Stimulated activated memory B cell treated with anti-CD40 and anti-IgM and Interleukin-4, amounts not matched to agents 10 μg/mL and 1 μg/mL and 100 μg/mL, for 72 hours (primary cell): Measurements from ENCODE around the gene ACSF3.

Source experiments
- ATAC-seq: fragments of 150-1000 bp; cut with Tn5 transposase; 2 replicates; pipeline ENCODE4 v1.10.0; 2021
- H3K27ac Mint-ChIP-seq: one replicate; pipeline ENCODE4 v1.8.0; 2022; ENCODE audit warnings: mild to moderate bottlenecking, mixed read lengths
- H3K27me3 Mint-ChIP-seq: one replicate; pipeline ENCODE4 v1.8.0; 2022; ENCODE audit warnings: mixed read lengths
- H3K36me3 Mint-ChIP-seq: one replicate; pipeline ENCODE4 v1.8.0; 2022; ENCODE audit warnings: mixed read lengths
- H3K4me1 Mint-ChIP-seq: one replicate; pipeline ENCODE4 v1.8.0; 2022; ENCODE audit warnings: mixed read lengths
- H3K4me3 Mint-ChIP-seq: one replicate; pipeline ENCODE4 v1.8.0; 2022; ENCODE audit warnings: mild to moderate bottlenecking, moderate library complexity, mixed read lengths
- H3K9me3 Mint-ChIP-seq: one replicate; pipeline ENCODE4 v1.8.0; 2022; ENCODE audit warnings: mixed read lengths

ACSF3 gene

DNA sequence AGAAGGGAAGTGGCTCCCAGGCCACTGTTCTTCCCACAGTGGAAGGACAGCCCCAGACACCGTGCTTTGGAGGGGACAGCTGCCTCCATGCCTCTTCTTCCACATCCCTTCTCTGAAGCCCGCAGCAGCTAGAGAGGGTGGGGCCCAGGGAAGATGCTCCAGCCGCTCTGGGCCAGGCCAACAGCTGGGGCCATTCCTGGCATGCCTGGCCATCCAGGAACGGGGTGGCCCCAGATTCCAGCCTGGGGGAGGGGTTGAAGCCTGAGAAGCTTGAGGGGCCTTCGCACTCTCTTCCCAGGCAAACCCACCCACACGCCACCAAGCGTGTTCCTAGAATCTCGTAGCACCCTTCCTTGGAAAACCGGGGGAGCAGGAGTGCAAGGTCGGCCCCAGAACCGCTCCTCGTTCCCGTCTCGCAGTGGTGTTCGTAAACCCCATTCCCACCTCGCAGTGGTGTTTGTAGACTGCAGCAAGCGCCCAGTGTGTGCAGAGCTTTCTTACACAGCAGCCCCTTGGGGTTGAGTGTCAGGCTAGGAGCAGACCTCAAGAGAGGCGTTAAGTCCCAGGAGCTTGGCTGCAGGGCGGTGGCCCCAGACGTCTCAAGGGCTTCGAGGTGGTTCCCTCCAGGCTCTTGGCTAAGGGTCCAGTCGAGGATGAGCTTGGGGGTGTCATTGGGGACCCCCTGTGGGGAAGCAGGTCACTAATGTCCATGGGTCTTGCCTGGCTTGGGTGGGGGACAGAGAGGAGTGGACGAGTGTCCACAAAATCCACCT is 80.6 kb downstream of the ACSF3 start:
- Mint-ChIP-seq H3K4me1 (peaks cover 10% of the 10 kb centered on the region), H3K9me3 (no peaks in the 10 kb centered on the region), H3K4me3 (no peak overlapping the region), H3K36me3 (no peaks in the 10 kb centered on the region), H3K27me3 (peaks cover 29% of the 10 kb centered on the region), H3K27ac (no peak overlapping the region)
- ATAC-seq: no peak

DNA sequence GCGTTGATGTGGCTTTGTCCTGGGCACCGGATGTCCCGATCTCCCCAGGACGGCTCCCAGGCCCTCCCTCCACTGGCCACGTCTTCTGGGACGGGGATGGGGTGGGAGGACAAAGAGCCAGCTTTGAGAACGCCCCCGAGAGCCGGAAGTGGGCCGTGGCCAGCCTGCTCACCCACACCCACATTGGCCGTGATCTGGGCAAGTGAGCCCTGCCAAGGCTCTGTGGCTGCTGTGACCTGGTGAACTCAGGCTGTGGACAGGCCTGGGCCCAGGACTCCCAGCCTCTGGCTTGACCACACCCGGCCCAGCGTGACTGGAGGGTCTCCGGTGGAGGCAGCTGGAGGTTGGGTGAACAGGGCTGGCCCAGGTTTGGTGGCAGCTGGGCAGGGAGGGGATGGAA is 81.2 kb downstream of the ACSF3 start:
- H3K9me3 Mint-ChIP-seq: no peaks in the 10 kb centered on the region
- H3K27ac Mint-ChIP-seq: no peak overlapping the region
- no peak for ATAC-seq
- peaks cover 10% of the 10 kb centered on the region for H3K4me1 Mint-ChIP-seq
- no peak overlapping the region for H3K4me3 Mint-ChIP-seq
- peaks cover 32% of the 10 kb centered on the region for H3K27me3 Mint-ChIP-seq
- no peaks in the 10 kb centered on the region for H3K36me3 Mint-ChIP-seq

DNA sequence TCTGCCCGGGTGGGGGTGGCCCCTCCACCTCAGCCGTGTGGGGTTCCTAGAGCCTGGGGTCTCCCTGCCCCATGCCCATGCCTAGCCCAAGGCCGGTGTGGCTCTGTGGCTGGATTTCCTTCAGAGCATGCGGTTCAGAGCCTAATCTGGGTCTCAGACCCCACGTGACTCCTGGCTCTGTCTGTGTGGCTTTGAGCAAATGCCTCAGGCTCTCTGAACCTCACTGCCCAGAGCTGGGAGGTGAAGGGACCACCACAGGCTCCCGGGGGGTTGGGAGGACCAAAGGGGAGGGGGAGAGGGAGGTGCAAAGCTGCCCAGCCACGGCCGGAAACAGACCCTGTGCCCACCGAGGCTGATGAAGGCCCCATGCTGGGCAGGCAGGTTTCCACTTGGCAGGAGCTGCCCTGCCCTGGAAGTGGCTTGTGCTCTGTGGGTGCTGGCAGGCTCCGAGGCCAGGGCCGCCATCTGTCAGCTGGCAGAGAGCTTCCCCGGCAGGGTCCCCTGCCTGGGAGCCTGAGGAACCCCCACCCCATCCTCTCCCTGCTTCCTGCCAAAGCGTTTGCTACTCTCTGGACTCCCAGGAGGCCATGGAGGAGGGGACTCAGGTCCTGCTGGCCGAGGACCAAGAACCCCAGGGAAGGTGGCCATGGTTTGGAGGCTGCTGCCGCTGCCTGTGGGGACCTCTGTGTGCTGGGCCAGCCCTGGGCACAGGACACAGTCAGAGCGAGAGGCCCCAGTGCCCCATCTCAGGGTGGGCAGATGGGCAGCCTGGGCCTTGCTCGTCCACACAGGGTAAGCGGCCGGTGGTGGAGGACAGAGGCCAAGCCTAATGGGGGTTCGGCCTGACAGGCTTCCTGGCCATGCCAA is 81.9 kb downstream of the ACSF3 start:
- no peak for ATAC-seq
- no peak overlapping the region for H3K27ac Mint-ChIP-seq
- H3K4me3 Mint-ChIP-seq: no peak overlapping the region
- peaks cover 6% of the 10 kb centered on the region for H3K4me1 Mint-ChIP-seq
- peaks cover 34% of the 10 kb centered on the region for H3K27me3 Mint-ChIP-seq
- H3K36me3 Mint-ChIP-seq: no peaks in the 10 kb centered on the region
- no peaks in the 10 kb centered on the region for H3K9me3 Mint-ChIP-seq

DNA sequence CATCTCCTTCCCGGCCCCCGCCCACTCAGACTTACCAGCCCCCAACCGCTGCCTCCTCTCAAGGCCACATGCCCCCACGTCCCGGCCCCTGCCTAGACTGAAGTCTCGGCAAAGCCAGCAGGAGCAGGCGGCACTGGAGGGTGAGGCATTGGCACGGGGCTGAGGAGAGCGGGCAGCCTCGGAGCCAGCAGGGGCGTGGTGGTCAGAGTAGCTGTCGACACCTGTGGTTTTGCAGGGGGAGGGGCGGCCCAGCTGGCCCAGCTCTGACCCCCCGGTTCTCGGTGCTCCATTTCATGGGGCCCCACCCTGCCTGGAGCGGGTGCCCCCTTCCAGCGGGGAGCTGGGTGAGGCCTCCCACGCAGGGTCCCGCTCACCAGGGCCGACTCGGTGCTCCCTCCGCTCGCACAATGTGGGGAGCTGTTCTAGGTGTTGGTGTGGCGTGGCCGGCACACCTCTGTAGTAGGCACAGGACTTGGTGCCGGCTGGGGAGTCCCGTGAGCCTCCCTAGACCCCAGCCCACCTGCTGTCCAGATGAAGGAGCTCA is 82.6 kb downstream of the ACSF3 start:
- ATAC-seq: no peak
- Mint-ChIP-seq H3K4me3 (no peak overlapping the region), H3K9me3 (no peaks in the 10 kb centered on the region), H3K4me1 (no peaks in the 10 kb centered on the region), H3K36me3 (no peaks in the 10 kb centered on the region), H3K27me3 (peaks cover 35% of the 10 kb centered on the region), H3K27ac (no peak overlapping the region)

DNA sequence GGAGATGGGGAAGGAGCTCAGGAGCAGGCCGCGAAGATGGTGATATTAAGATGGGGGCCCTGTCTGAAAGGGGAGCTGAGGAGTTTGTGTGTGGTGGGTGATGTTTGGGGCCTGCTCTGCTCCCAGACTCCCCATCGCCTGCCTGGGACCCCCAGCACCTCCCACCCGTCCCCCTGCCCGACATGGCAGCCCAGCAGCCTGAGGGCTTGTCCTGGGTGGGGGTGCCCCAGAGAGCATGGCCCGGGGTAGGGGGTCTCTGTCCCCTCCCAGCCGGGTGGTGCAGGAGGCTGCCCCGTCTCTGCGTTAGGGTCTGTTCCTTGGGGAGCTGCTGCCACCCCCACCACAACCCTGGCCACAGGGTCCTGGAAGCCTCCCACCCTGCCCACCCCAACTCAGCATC is 83.1 kb downstream of the ACSF3 start:
- H3K36me3 Mint-ChIP-seq: no peaks in the 10 kb centered on the region
- no peaks in the 10 kb centered on the region for H3K9me3 Mint-ChIP-seq
- no peaks in the 10 kb centered on the region for H3K4me1 Mint-ChIP-seq
- peaks cover 40% of the 10 kb centered on the region for H3K27me3 Mint-ChIP-seq
- no peak overlapping the region for H3K27ac Mint-ChIP-seq
- no peak overlapping the region for H3K4me3 Mint-ChIP-seq
- no peak for ATAC-seq

DNA sequence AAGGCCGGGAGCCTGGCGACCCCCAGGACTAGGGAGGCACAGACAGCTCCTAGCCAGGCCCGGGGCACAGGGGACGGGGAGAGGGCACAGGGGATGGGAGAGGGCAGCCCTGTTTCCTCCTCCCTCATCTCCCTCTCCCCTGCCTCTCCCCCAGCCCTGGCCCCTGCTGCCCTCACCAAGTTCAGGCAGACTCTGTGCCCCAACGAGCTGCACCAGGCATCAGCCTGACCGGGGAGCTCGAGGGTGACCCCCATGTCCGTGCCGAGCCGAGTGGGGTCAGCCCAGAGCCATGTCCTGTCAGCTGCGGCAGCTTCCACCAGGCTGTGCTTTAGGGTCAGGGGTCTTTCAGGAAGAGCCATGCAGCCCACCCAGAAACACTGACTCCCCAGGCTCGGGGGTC is 83.8 kb downstream of the ACSF3 start:
- no peak overlapping the region for H3K27ac Mint-ChIP-seq
- no peaks in the 10 kb centered on the region for H3K4me1 Mint-ChIP-seq
- no peaks in the 10 kb centered on the region for H3K9me3 Mint-ChIP-seq
- no peaks in the 10 kb centered on the region for H3K36me3 Mint-ChIP-seq
- ATAC-seq: no peak
- H3K27me3 Mint-ChIP-seq: peaks cover 44% of the 10 kb centered on the region
- no peak overlapping the region for H3K4me3 Mint-ChIP-seq

DNA sequence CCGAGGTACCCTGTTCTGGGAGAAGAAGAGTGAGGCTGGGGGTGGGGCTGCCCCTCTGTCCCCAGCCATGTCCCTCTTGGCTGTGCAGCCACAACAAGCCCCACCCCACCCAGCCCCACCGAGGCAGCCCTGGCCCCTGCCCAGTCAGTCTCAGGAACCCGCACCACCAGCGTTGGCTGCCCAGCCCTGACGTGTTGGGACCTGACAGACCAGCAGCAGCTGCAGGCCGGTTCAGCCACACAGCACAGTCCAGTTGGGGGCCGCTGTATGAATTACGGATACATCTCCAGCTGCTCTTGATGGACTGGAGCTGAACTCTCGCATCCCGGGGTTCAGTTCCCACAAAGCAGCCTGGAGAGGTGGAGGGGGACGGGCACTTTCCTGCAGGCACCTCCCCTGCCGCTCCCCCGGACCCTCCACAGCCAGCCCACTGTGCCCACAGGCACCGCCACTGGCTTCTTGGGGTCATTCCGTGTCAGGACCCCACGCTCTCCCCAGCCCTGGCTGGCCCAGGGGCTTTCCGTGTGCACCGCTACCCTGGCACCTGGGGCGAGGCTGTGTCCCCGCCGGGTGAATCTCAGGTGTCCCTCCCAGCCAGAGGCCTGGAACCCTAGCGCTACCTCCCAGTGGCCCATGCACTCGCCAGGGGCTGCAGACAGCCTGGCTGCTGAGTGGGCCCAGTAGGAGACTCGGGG is 84.9 kb downstream of the ACSF3 start:
- no peak for ATAC-seq
- Mint-ChIP-seq H3K9me3 (no peaks in the 10 kb centered on the region), H3K4me3 (no peak overlapping the region), H3K36me3 (no peaks in the 10 kb centered on the region), H3K27ac (no peak overlapping the region), H3K27me3 (peaks cover 39% of the 10 kb centered on the region), H3K4me1 (no peaks in the 10 kb centered on the region)

DNA sequence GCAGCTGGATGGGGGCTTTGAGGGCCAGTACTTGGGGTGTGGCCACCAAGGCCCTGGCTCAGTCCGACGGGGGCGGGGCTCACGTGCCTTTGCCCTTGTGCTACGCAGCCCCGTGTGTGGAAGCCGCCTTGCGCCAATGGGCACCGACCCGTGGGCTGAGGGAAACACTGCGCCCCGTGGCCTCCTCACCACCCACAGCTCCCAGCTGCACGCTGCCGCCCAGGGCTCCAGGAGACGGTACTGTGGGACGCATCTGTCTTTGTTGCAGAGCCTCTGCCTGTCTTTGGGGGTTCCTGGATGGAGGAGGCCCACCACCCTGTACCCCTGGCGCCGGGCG is 85.5 kb downstream of the ACSF3 start:
- no peak for ATAC-seq
- Mint-ChIP-seq H3K4me1 (no peaks in the 10 kb centered on the region), H3K4me3 (no peak overlapping the region), H3K36me3 (no peaks in the 10 kb centered on the region), H3K9me3 (no peaks in the 10 kb centered on the region), H3K27ac (no peak overlapping the region), H3K27me3 (peaks cover 35% of the 10 kb centered on the region)

DNA sequence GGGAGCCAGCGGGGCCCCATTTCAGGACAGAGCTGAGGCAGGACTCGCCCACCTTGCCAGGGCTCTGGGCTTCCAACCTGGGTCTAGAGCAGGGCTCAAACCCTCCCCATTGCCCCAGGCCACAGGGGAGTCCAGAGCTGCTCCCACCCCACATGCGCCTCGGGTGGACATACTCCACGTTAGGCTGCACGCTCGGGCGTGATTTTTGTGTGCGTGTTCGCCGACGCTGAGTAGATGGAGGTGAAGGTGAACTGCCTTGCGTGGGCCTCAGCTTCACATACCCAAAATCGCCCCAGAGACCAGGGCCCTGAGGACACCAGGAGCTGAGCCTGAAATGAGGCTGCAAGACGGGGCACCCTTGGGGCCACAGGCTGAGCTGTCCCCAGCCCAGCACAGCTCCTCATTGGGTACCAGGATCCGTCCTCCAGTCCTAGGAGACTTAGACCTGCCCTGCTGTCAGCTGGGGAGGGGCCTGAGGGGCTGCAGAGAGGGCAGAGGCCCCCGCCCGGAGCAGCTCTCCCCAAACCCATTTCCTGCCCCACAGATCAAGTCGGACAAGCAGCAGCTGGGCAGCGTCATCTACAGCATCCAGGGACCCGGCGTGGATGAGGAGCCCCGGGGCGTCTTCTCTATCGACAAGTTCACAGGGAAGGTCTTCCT is 86.1 kb downstream of the ACSF3 start:
- Mint-ChIP-seq H3K36me3 (no peaks in the 10 kb centered on the region), H3K4me3 (no peak overlapping the region), H3K9me3 (no peaks in the 10 kb centered on the region), H3K4me1 (no peaks in the 10 kb centered on the region), H3K27ac (no peak overlapping the region), H3K27me3 (peaks cover 35% of the 10 kb centered on the region)
- ATAC-seq: no peak

DNA sequence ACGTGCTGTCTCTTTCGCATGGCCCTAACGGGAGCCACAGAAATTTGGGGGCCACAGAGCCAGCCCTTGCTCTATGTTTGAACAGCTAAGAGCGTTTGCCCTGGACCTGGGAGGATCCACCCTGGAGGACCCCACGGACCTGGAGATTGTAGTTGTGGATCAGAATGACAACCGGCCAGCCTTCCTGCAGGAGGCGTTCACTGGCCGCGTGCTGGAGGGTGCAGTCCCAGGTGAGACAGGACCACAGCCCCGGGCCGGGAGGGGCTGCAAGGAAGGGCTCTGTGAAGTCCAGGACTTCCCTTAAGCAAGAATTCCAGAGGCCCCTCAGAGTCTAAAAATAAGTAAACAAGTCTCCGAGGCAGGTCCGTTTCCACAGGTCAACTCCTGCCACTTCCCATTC is 89.8 kb downstream of the ACSF3 start:
- no peak overlapping the region for H3K4me3 Mint-ChIP-seq
- no peaks in the 10 kb centered on the region for H3K4me1 Mint-ChIP-seq
- ATAC-seq: no peak
- no peaks in the 10 kb centered on the region for H3K36me3 Mint-ChIP-seq
- H3K9me3 Mint-ChIP-seq: no peaks in the 10 kb centered on the region
- no peak overlapping the region for H3K27ac Mint-ChIP-seq
- peaks cover 35% of the 10 kb centered on the region for H3K27me3 Mint-ChIP-seq

DNA sequence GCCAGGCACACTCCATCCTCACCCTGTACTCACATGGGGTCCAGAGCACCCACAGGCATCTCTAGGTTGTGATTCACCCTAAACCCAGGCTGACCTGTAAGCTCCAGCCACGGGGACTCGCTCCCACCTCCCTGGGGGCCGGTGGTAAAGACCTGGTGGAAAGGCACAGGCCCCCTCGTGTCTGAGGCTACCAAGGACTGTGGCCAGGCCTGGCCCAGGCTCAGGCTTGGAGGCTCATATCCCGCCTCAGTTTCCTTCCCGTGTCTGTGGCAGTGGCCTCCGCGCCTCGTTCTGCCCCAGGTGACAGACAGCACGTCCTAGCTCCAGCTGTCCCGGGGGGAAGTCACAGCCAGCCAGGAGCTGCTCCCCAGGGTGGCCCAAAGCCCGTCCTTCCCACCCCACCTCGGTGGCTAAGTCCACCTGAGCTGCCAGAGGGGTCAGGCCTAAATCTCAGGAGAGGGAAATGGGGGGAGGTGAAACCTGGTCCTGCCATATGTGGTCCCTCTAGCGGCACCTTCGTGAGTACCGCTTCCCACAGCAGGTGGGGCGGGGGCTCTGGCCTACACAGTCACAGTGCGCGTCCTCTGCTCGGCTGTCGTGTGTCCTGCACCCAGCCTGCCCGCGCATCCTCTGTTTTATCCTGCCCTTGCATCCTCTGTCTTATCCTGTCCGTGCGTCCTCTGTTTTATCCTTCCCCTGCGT is 90.5 kb downstream of the ACSF3 start:
- Mint-ChIP-seq H3K4me1 (no peaks in the 10 kb centered on the region), H3K9me3 (no peaks in the 10 kb centered on the region), H3K4me3 (no peak overlapping the region), H3K27ac (no peak overlapping the region), H3K36me3 (no peaks in the 10 kb centered on the region), H3K27me3 (peaks cover 28% of the 10 kb centered on the region)
- ATAC-seq: no peak

DNA sequence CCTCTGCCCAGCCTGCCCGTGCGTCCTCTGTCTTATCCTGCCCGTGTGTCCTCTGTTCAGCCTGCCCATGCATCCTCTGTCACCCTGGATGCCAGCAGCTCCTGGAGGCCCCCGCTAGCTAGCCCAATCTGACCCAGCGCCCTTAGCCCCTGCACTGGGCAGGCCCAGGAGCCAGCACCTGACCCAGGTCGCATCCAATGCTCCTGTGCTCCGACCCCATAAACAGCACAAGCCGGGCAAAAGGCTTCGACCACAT is 91.0 kb downstream of the ACSF3 start:
- no peak for ATAC-seq
- Mint-ChIP-seq H3K4me3 (no peak overlapping the region), H3K27me3 (peaks cover 23% of the 10 kb centered on the region), H3K4me1 (no peaks in the 10 kb centered on the region), H3K9me3 (no peaks in the 10 kb centered on the region), H3K36me3 (no peaks in the 10 kb centered on the region), H3K27ac (no peak overlapping the region)

DNA sequence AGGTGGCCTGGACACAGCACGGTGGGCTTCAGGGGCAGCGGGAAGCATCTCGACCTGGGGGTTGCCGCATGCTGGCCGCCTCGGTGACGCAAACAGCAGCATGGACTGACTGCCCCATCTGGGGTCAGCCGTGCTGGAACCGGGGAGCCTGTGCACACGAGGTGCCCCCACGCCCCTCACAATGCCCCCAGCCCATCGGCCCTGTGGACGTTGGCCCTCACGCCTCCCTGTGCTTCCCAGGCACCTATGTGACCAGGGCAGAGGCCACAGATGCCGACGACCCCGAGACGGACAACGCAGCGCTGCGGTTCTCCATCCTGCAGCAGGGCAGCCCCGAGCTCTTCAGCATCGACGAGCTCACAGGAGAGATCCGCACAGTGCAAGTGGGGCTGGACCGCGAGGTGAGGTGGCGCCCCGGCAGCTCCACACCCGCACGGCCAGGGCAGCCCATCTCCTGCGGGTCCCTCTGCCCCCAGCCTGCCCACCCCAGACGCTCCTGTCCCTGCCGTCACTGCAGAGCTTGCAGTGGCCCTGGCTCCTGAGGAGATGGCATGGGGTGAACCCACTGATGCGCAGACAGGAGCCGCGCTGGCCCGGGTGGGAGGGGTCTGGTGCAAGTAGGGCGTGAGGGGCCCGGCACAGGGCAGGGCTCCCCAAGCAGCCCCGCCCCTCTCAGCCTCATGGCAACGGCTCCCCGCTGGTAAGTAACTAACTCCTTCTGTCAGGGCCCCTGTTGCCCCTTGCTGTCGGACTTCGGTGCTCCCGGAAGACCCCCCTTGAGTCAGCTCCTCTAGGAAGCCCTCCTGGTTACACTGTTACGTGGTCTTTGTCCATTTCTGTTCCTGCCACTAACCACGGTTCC is 91.5 kb downstream of the ACSF3 start:
- no peaks in the 10 kb centered on the region for H3K4me1 Mint-ChIP-seq
- no peak for ATAC-seq
- H3K9me3 Mint-ChIP-seq: no peaks in the 10 kb centered on the region
- no peak overlapping the region for H3K27ac Mint-ChIP-seq
- H3K4me3 Mint-ChIP-seq: no peak overlapping the region
- no peaks in the 10 kb centered on the region for H3K36me3 Mint-ChIP-seq
- H3K27me3 Mint-ChIP-seq: peaks cover 19% of the 10 kb centered on the region
